ENCODE results near the gene KHSRP. TPM values are rescaled to one million over a fixed set of nuclear protein-coding genes. Genes with fewer than 3 reads are reported as not detected.
"Not testable (repeated sequence)": the region's sequence is repeated elsewhere in the genome, so short reads cannot be mapped to it uniquely, and the experiment has no call there.

KHSRP gene
- total RNA-seq, 1 donor from 2014 or later, result 80.8 TPM

DNA sequence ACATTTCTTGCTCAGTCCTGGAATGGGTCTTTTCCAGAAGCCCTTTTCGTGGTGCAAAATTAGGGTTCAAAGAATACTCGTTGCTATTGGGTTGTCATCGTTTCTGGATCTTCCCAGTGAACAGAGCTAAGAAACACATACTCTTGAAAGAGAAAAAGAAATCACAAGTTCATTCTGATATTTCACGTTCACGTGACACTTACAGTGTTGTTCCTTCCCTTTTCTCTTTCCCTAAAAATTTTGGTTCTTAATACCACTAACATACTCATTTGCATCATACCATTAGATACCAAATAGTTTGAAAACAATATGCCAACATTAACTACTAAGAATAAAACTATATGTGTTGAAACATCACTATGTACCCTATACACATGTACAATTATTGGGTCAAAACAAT, 18.2 kb downstream of the KHSRP start:
- intact Hi-C loops (cut with DNase I), result no loop called here
- ATAC-seq (ENCODE audit: poor library complexity), result no peak

DNA sequence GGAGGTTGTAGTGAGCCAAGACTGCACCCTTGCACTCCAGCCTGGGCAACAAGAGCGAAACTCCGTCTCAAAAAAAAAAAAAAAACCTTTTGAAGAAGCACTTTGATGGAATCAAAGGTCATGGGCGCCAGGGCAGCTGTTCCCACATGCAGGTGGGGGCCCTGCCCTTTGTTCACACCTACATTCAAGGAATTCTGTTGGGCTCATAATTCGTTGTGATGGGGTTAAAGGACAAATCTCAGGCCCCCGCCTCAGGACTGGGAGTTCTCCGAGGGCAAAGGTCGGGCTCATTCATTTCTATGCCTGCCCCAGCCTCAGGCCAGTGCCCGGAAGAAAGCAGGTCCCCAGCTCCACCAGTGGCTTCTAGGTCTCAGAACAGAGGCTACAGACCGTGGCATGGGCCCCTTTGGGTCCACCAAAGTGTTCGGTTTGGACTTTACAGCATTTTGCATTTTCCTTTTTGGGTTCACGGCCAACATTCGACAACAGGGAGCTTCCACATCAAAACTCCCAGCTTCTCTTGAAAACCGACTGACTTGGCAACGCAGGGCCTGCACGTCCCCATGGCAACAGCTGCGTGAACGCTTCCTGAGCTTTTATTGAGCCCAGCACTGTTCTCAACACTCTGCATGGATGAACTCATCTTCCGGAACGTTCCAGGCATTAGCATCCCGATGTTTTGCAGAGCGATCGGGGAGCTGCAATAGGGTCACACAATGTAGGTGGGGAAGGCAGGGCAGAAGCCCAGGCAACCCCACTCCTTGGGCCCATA, 21.6 kb downstream of the KHSRP start:
- DNase-seq (no peak), ATAC-seq (ENCODE audit: poor library complexity) (no peak)
- intact Hi-C loops (cut with DNase I), result no loop called here

More for the DNA sequence above, 18.2 kb downstream of the KHSRP start:
- no peak for DNase-seq

DNA sequence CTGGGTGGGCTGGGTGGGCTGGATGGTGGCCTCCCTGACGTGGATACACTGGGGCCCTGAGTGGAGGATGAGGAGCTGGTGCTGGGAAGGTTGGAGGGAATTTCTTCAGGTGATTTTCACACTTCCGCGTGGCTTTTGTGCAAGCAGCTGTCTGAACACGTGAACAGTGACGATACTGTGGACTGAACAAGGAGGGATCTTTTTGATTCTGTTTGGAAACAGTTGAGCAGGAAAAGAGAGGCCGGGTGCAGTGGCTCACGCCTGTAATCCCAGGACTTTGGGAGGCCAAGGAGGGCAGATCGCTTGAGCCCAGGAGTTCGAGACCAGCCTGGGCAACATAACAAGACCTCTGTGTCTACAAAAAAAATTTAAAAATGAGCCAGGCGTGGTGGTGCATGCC, 22.6 kb downstream of the KHSRP start:
- intact Hi-C loops (cut with DNase I), result no loop called here
- no peak for DNase-seq

DNA sequence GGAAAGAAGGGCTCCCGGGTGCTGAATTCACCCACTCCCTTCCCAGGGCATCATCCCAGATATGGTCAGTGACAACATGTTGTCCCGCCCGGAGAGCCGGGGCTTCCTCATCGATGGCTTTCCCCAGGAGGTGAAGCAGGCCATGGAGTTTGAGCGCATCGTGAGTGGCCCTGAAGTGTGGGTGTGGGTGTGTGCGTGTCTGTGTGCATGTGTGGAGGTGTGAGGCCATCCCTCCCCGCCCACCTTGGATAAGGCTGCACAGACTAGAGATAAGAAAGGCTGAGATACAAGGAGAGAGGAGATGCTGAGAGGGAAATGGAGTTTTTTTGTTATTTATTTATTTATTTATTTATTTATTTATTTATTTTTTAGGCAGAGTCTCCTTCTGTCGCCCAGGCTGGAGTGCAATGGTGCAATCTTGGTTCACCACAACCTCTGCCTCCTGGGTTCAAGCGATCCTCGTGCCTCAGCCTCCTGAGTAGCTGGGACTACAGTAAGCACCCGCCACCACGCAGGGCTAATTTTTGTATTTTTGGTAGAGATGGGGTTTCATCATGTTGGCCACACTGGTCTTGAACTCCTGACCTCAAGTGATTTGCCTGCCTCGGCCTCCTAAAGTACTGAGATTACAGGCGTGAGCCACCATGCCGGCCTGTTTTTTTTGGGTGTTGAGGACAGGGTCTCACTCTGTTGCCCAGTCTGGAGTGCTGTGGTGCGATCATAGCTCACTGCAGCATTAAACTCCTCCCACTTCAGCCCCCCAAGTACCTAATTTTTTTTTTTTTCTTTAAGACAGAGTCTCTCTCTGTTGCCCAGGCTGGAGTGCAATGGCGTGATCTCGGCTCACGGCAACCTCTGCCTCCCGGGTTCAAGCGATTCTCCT, 24.3 kb downstream of the KHSRP start:
- not testable (repeated sequence) for ATAC-seq (ENCODE audit: poor library complexity); DNase-seq

More for the DNA sequence above, 22.6 kb downstream of the KHSRP start:
- ATAC-seq (ENCODE audit: poor library complexity), result no peak

DNA sequence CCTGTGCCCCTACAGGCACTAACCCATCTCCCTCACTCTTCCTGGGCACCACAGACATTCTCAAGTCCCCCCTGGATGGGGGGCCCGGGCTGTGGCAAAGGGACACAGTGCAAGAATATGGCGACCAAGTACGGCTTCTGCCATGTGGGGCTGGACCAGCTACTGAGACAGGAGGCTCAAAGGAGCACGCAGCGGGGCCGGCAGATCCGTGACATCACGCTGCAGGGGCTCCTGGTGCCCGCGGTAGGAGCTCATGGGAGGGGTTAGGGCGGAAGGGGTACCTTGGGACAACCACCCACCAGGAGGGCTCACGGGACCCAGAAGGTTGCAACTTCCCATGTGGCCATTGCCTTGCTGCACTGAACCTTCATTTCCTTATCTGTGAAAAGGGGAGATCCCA, 28.3 kb downstream of the KHSRP start:
- no peak for ATAC-seq (ENCODE audit: poor library complexity)
- DNase-seq, result no peak

More for the DNA sequence above, 24.3 kb downstream of the KHSRP start:
- intact Hi-C loops (cut with DNase I), result not testable (repeated sequence)

DNA sequence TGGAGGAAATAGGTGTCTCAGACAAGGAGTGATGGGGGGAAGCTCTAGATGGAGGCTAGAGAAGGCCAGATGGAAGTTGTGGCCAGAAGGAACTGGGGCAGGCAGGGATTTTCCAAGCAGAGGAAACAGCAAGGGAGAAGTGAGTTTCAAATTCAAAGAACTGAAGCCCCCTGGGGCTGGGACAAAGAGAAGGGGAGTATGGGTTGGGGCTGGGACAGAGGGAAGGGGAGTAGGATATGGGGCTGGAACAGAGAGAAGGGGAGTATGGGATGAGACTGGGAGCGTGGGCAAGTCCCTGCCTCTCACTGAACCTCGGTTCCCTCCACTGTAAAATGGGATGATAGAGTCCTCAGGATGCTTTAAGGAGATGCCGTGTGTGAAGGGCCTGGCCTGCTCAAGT, 29.8 kb downstream of the KHSRP start:
- intact Hi-C loops (cut with DNase I), result loop anchor here (5.0 kb wide), 1 partner anchor 62 kb away; the partner anchor contains the start of gene SLC25A23
- ATAC-seq (ENCODE audit: poor library complexity) (no peak), DNase-seq (no peak)

More for the DNA sequence above, 28.3 kb downstream of the KHSRP start:
- intact Hi-C loops (cut with DNase I), result no loop called here

DNA sequence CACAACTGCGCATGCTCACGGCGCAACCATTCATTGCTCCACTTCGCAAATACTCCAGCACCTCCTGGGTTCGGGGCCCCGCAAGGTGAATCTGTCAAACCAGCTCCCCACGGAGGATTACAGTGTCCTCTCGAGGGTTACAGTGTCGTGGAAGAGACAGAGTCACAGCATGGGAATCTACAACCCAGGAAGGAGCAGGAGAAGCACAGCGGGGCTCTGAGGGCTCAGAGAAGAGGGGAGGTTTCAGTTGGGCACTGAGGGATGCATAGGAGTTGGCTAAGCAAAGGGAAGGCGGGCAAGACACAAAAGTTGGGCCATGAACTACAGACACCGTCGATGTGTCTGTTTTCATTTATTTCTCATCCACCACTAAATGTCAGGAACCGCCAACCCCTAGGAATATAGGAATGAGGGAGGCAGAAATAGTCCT, 30.6 kb downstream of the KHSRP start:
- no peak for DNase-seq
- intact Hi-C loops (cut with DNase I), result loop anchor here (5.0 kb wide), 1 partner anchor 63 kb away; the partner anchor contains the start of gene SLC25A23

DNA sequence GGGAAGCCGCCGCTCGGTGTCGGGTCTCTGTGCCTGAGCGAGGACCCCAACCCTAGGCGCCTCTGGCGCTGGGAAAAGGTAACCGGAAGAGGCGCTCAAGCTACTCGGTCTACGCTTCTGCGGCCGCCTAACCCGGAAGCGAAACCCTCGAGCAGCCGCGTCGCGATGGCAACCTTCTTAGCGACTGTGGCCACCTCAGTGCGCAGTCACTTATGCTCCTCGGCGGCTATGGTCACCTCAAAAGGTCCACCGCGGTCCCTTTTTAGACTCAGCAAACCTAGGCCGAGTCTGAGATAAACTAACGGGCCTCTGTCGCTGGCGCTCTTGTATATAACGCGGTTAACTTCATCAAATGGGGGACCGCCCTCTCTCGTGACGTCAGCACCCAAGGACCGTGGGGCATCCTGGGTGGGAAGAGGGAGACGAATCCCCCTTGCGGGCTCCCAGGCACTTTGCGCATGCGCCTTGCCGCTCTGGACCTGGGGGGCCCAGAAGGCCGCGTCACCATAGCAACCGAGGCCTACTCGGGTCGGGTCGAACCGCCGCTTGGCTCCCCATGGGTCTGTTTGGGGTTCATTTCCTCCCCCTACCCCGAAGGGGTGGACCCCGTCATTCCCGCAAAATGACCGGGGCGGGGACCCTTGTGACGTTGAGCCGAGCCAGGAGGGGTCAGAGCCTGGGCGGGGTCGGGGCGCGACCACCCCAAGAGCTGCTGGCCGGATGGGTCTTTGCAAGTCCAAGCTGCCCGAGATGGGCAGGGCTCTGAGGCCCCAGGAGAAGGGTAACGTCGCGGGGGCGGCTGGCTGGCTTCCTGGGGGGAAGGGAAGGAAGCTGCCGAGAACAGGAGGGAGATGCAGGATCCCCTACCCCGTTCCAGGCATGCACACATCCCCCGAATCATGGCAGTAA, 31.3 kb downstream of the KHSRP start, which contains the start of gene GTF2F1:
Gene GTF2F1, minus strand, starts transcription at position 91 of the 909 bp plus-strand sequence. CDS start 169 bp downstream, outside the sequence.
- ATAC-seq (ENCODE audit: poor library complexity), result peak; percentile 97
- DNase-seq, result peak; percentile 97
- intact Hi-C loops (cut with DNase I), result loop anchor here (5.0 kb wide), 1 partner anchor 64 kb away; the partner anchor contains the start of gene SLC25A23

More for the DNA sequence above, 30.6 kb downstream of the KHSRP start:
- ATAC-seq (ENCODE audit: poor library complexity), result no peak

DNA sequence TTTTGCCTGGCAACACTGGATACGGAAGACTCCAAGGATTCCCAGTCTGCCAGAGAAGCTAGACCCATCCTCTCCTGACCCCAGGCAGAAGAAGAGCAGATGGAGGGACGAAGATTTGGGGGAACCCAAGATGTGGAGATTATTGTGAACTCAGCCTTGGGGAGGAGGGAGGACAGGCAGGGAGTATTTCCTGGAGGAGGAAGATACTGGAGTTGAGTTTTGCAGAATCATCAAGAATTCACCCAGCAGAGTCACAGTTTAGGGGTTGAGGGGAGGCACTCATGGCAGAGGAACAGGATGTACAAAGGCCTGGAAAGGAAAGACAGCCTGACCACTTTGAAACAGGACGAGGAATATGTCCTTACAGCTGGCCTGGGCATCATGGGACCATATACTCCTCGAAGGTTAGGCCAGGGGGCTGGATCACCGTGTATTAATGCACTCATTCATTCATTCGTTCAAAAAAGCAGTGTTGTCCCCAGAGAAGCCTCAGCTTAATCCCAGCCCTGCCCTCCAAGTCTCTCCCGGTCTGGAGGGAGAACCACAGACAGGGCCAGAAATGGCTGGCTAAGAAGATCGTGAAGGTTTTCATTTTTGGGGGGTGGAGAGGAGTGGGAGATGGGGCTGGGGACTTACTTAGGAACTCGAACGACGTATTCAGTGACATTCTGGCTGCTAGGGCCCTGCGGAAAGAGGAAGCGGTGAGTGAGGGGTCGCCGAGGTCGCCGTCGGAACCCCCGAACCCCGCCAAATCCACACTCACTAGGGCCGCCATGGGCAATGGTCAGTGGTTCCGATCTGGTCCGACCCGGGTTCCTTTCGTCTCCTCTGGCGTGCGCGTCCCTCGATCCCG, 32.2 kb downstream of the KHSRP start:
- intact Hi-C loops (cut with DNase I), result loop anchor here (5.0 kb wide), 1 partner anchor 65 kb away; the partner anchor contains the start of gene SLC25A23
- ATAC-seq (ENCODE audit: poor library complexity) (no peak), DNase-seq (no peak)

DNA sequence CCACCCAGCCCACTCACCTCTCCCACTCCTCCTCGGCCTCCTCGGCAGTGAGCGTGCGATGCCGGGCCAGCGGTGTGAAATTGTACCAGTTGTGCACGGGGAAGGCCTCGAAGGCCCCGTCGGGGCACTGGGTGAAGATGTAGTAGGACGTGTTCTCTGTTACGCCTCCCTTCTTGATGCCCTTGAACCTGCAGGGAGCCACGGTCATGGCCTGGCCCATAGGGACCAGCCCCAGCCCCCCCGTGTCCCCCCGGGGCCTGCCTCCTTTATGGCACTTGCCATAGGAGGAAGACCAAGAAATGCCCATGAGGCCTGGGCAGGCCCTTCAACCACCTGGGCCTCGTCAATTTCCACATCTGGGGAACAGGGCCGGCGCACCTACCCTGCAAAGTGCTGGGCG, 37.2 kb downstream of the KHSRP start:
- DNase-seq (no peak), ATAC-seq (ENCODE audit: poor library complexity) (no peak)
- intact Hi-C loops (cut with DNase I), result no loop called here

DNA sequence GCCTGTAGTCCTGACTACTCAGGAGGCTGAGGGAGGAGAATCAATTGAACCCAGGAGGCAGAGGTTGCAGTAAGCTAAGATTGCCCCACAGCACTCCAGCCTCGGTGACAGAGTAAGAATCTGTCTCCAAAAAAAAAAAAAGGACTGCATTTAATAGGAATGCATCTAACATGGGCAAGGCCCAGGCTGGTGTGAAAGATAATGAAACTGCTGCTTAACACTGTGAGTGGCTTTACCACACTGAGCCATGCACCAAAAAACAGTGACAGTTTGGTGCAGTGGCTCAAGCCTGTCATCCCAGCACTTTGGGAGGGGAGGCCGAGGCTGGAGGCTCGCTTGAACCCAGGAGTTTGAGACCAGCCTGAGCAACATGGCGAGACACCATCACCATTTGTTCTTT, 40.2 kb downstream of the KHSRP start:
- ATAC-seq (ENCODE audit: poor library complexity) (no peak), DNase-seq (no peak)
- intact Hi-C loops (cut with DNase I), result no loop called here

DNA sequence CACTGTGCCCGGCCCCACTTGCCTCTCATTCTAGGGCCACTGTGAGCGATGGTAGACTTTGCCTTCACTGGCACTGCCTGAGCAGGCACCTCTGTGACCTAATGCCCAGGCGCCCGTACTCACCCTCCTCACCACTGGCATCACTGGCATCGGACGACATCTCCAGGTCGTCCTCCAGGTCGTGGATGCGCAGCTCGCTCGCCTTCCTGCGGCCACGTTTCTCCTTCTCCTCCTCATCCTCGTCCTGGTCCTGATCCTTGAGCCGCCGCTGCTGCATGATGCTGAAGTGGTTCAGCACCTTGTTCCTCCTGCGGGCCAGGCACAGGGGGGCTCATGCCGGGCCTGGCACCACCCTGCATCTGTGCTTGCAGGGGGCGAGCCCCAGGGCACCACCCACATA, 41.4 kb downstream of the KHSRP start:
- intact Hi-C loops (cut with DNase I), result no loop called here
- ATAC-seq (ENCODE audit: poor library complexity) (no peak), DNase-seq (no peak)

DNA sequence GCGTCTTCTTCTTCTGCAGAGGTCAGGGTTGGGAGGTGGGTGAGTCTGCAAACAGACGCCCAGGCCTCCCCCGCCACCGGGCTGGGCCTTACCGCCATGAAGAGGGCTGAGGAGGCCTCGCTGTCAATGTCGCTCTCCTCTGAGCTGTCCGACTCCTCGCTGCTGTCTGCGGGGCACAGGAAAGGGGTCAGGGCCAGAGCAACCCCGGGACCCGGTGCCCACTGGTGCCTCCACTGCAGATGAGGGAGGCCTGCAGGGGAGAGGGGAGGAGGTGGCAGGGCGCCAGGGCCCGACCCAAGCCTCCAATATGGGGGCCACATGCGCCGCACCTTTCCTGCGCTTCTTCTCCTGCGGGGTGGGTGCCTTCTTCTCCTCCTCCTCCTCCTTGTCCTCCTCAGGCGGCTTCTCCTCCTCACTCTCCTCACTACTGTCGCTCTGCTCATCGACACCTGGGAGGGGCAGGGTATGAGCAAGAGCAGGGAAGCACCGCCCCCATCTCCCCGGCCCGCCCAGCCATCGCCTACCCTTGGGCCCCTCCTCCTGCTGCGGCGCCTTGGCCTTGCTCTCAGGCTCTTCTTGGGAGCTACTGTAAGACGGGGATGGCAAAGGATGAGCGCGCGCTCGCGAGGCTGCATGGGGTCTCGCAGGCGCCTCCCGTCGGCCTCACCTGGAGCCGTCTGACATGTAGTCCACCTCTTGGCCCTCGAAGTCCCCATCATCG, 43.4 kb downstream of the KHSRP start:
- ATAC-seq (ENCODE audit: poor library complexity) (no peak), DNase-seq (no peak)
- intact Hi-C loops (cut with DNase I), result no loop called here

DNA sequence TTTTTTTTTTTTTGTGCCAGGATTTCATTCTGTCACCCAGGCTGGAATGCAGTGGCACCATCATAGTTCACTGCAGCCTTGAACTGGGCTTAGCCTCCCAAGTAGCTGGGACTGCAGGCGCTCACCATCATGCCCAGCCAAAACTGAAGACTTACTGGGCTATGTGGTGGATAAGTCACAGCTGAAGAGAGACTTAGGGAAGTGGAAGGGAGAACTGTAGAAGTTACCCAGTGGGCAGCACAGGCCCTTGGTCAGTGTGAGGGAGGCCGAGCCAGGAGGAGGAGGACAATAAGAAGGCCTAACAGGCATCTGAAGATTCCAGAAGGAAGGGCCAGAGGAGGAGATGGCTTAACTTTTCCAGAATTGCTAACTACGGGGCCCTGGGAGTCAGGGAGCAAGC, 44.9 kb downstream of the KHSRP start:
- ATAC-seq (ENCODE audit: poor library complexity) (no peak), DNase-seq (no peak)
- intact Hi-C loops (cut with DNase I), result no loop called here

DNA sequence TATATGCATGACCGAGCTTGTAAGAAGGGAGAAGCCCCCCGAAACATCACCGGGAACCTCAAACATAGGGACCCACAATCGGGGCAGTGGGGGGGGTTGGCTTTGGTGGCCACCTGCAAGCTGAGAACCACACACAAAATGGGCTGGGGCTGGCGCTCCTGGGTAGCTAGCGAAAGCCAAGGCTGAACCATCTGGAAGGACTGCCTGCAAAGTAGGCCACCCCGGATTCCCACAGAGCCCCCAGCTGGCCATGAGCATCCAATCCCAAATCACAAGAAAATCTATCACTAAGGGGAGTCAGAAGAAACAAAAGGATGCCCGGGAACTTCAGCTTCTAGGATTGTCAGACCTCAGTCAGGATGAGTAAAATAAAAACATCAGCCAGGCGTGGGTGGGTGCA, 46.1 kb downstream of the KHSRP start:
- intact Hi-C loops (cut with DNase I), result no loop called here
- DNase-seq, result no peak

DNA sequence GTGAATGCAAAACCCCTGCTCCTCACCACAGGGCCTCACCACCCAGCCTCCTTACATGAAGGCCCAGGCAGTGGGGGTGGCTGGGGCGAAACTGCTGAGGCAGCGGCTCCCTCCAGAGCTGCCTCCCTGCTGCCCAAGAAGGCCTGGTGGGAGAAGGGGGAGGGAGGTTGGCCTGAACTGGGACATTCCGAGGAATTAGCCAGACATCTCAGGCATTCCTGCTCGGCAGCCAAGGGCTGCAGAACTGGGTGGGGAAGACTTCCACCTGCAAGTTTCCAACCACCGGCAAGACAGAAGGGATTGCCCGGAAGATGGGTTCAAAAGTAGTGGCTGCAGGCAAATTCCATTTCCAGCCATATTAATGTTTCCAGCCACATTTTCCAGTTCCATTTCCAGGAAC, 46.6 kb downstream of the KHSRP start:
- intact Hi-C loops (cut with DNase I), result no loop called here
- ATAC-seq (ENCODE audit: poor library complexity) (no peak), DNase-seq (no peak)

More for the DNA sequence above, 46.1 kb downstream of the KHSRP start:
- no peak for ATAC-seq (ENCODE audit: poor library complexity)
